Measurements from ENCODE around the gene ARHGEF28. TPM values are rescaled to one million over a fixed set of nuclear protein-coding genes. Genes with fewer than 3 reads are reported as not detected.

ARHGEF28 gene
- total and polyA plus RNA-seq, 2 donors (not counting 1 experiment from before 2014, with no cell fraction given): not detected

GRCh38 chr5:73789851-73790281 is 163.9 kb downstream of the ARHGEF28 start:
- H3K4me2 ChIP-seq (replicated peaks; ENCODE audit: low read depth, low read length, poor library complexity, severe bottlenecking): no peak overlapping the region
- H3K27me3 Mint-ChIP-seq: peaks cover 7% of the 10 kb centered on the region
- no peaks in the 10 kb centered on the region for H3K4me1 ChIP-seq (ENCODE audit: control insufficient read depth in 2 of 2, insufficient read depth in 2 of 2, low read length in 2 of 2)
- WGBS (ENCODE audit: insufficient coverage): 60% methylated on average over 2 of the region's 2 CpGs
- ATAC-seq (ENCODE audit: low read depth) (no peak), DNase-seq (no peak)
- intact Hi-C loops (cut with micrococcal nuclease): no loop called here
- H3K4me3 Mint-ChIP-seq: no peak overlapping the region
- POLR2A ChIA-PET: no interaction called here
- no peak overlapping the region for H3K9ac ChIP-seq (ENCODE audit: low read length)
- no peaks in the 10 kb centered on the region for H3K36me3 ChIP-seq (replicated peaks in 1 of 2; ENCODE audit: control extremely low read depth in 1 of 2, control insufficient read depth in 1 of 2, extremely low read depth in 1 of 2, insufficient read depth in 2 of 2, low read length in 1 of 2)
- H3K4me1 Mint-ChIP-seq: no peaks in the 10 kb centered on the region
- H3K27ac ChIP-seq (ENCODE audit: low read length in 2 of 2): no peak overlapping the region
- H2AFZ ChIP-seq (ENCODE audit: insufficient read depth, low read depth, low read length, poor library complexity, severe bottlenecking): no peak overlapping the region
- no peaks in the 10 kb centered on the region for H3K79me2 ChIP-seq (ENCODE audit: control insufficient read depth, insufficient read depth, low read length)
- no peaks in the 10 kb centered on the region for H3K9me3 Mint-ChIP-seq (ENCODE audit: insufficient read depth)
- no peaks in the 10 kb centered on the region for H4K20me1 ChIP-seq (ENCODE audit: control insufficient read depth, insufficient read depth, low read length, poor library complexity, severe bottlenecking)
- no peak for TF ChIP-seq EZH2 (IDR thresholded peaks at IDR 0.05; ENCODE audit: borderline replicate concordance, insufficient read depth, low read depth, low read length, poor library complexity, severe bottlenecking)
- TF ChIP-seq, protein P1, sequence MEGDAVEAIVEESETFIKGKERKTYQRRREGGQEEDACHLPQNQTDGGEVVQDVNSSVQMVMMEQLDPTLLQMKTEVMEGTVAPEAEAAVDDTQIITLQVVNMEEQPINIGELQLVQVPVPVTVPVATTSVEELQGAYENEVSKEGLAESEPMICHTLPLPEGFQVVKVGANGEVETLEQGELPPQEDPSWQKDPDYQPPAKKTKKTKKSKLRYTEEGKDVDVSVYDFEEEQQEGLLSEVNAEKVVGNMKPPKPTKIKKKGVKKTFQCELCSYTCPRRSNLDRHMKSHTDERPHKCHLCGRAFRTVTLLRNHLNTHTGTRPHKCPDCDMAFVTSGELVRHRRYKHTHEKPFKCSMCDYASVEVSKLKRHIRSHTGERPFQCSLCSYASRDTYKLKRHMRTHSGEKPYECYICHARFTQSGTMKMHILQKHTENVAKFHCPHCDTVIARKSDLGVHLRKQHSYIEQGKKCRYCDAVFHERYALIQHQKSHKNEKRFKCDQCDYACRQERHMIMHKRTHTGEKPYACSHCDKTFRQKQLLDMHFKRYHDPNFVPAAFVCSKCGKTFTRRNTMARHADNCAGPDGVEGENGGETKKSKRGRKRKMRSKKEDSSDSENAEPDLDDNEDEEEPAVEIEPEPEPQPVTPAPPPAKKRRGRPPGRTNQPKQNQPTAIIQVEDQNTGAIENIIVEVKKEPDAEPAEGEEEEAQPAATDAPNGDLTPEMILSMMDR (IDR thresholded peaks at IDR 0.05): no peak
- no peak overlapping the region for H3K4me3 ChIP-seq (ENCODE audit: control extremely low read depth in 1 of 5, extremely low read depth in 1 of 5, insufficient read depth in 1 of 5, low read depth in 2 of 5, low read length in 4 of 5)
- CTCF ChIA-PET: interaction anchor here (0.8 kb wide), 1 partner anchor 199 kb away, joined by 8 read pairs; no protein-coding TSS in a partner anchor
- H3K27me3 ChIP-seq (replicated peaks in 1 of 4; ENCODE audit: control extremely low read depth in 1 of 4, control insufficient read depth in 3 of 4, insufficient read depth in 4 of 4, low read length in 3 of 4): peaks cover 0 to 3% (median 1%) of the 10 kb centered on the region in 4 experiments
- H3K9me3 ChIP-seq (ENCODE audit: control extremely low read depth in 1 of 3, control insufficient read depth in 2 of 3, insufficient read depth in 1 of 3, low read length in 2 of 3): no peaks in the 10 kb centered on the region
- no peak overlapping the region for H3K27ac Mint-ChIP-seq

- H3K27ac Mint-ChIP-seq: no peak overlapping the region
- ChIA-PET CTCF (interaction anchor here (7.3 kb wide), 1 partner anchor 200 kb away, joined by 101 read pairs; no protein-coding TSS in a partner anchor), POLR2A (no interaction called here)
- Histone ChIP-seq H3K9ac (ENCODE audit: low read length) (no peak overlapping the region), H3K4me2 (replicated peaks; ENCODE audit: low read depth, low read length, poor library complexity, severe bottlenecking) (no peak overlapping the region), H3K36me3 (replicated peaks in 1 of 2; ENCODE audit: control extremely low read depth in 1 of 2, control insufficient read depth in 1 of 2, extremely low read depth in 1 of 2, insufficient read depth in 2 of 2, low read length in 1 of 2) (no peaks in the 10 kb centered on the region), H3K9me3 (ENCODE audit: control extremely low read depth in 1 of 3, control insufficient read depth in 2 of 3, insufficient read depth in 1 of 3, low read length in 2 of 3) (no peaks in the 10 kb centered on the region), H3K79me2 (ENCODE audit: control insufficient read depth, insufficient read depth, low read length) (no peaks in the 10 kb centered on the region), H3K4me1 (ENCODE audit: control insufficient read depth in 2 of 2, insufficient read depth in 2 of 2, low read length in 2 of 2) (no peaks in the 10 kb centered on the region), H3K4me3 (ENCODE audit: control extremely low read depth in 1 of 5, extremely low read depth in 1 of 5, insufficient read depth in 1 of 5, low read depth in 2 of 5, low read length in 4 of 5) (no peak overlapping the region), H3K27me3 (replicated peaks in 1 of 4; ENCODE audit: control extremely low read depth in 1 of 4, control insufficient read depth in 3 of 4, insufficient read depth in 4 of 4, low read length in 3 of 4) (peaks cover 0 to 3% (median 0%) of the 10 kb centered on the region in 4 experiments), H2AFZ (ENCODE audit: insufficient read depth, low read depth, low read length, poor library complexity, severe bottlenecking) (no peak overlapping the region), H3K27ac (ENCODE audit: low read length in 2 of 2) (no peak overlapping the region), H4K20me1 (ENCODE audit: control insufficient read depth, insufficient read depth, low read length, poor library complexity, severe bottlenecking) (no peaks in the 10 kb centered on the region)
- DNase-seq (no peak), ATAC-seq (ENCODE audit: low read depth) (no peak)
- no peak overlapping the region for H3K4me3 Mint-ChIP-seq
- H3K9me3 Mint-ChIP-seq (ENCODE audit: insufficient read depth): no peaks in the 10 kb centered on the region
- peaks cover 12% of the 10 kb centered on the region for H3K27me3 Mint-ChIP-seq
- intact Hi-C loops (cut with micrococcal nuclease): no loop called here
- H3K4me1 Mint-ChIP-seq: no peaks in the 10 kb centered on the region
- 60% methylated on average over 1 of the region's 4 CpGs for WGBS (ENCODE audit: insufficient coverage)
- no peak for TF ChIP-seq EZH2 (IDR thresholded peaks at IDR 0.05; ENCODE audit: borderline replicate concordance, insufficient read depth, low read depth, low read length, poor library complexity, severe bottlenecking)
- TF ChIP-seq, protein P1 (IDR thresholded peaks at IDR 0.05): no peak
Measured at GRCh38 chr5:73791389-73791788, 165.4 kb downstream of the ARHGEF28 start.

All from B cell (primary cell).